ENCODE data around the gene TENM3. TPM values are rescaled to one million over a fixed set of nuclear protein-coding genes. Genes with fewer than 3 reads are reported as not detected.

The TENM3 gene
- total and polyA plus RNA-seq, 2 of the 8 experiments (the other 6 are each of a cell fraction or from before 2014, with no cell fraction given), result 36.9 to 69.3 TPM

DNA sequence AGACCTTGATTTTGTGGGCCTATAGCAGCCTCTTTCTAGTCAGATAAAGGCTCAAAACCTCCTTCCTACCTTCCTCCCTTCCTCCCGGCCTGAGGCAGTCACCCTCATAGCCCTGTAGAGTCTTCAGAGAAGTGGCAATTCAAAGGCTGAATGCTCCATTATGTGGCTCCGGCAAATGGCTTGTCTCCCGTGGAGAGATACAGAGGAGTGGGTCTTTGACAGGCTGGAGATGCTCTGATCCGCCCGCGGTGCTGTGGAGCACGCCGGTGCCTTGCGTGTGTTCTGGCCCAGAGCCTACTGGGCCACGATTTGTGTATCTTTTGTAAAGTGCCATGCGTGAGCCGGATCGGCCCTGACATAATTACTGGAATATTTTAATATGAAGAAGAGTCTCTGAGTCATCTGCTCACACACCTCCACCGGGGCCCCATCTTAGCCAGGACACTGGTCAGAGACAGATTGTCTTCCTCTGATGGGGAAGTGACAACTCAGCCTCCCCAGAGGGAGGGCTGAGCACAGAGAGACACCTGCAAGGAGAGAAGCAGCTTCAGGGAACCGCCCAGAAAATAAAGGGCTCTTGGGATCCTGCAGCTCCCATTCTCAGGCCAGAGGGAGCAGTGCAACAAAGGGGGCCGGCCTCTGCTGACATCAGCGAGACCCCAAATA, 585.3 kb downstream of the TENM3 start:
- no peak overlapping the region for H3K4me3 ChIP-seq (ENCODE audit: extremely low read depth in 1 of 4, insufficient read depth in 2 of 4, low read depth in 3 of 4, low read length in 4 of 4)
- no peak overlapping the region for H3K9ac ChIP-seq (replicated peaks in 1 of 4; ENCODE audit: extremely low read depth in 1 of 4, low read depth in 3 of 4, low read length in 3 of 4)
- H3K23ac ChIP-seq (ENCODE audit: insufficient read length), result no peak overlapping the region
- peaks cover 0 to 6% of the 10 kb centered on the region in 2 experiments; a peak in 2 of 4 replicates for H3K9me3 ChIP-seq (ENCODE audit: insufficient read depth in 2 of 2, low read depth in 1 of 2, low read length in 1 of 2)
- no peak overlapping the region for H2AK5ac ChIP-seq (ENCODE audit: low read depth, low read length)
- no peaks in the 10 kb centered on the region for H4K20me1 ChIP-seq (replicated peaks in 1 of 2; ENCODE audit: control insufficient read depth in 1 of 2, insufficient read depth in 2 of 2, low read length in 2 of 2)
- no peak overlapping the region for H3K4me2 ChIP-seq (ENCODE audit: insufficient read depth in 1 of 2, low read depth in 2 of 2, low read length in 2 of 2)
- H4K91ac ChIP-seq (replicated peaks; ENCODE audit: insufficient read length, low read length), result no peak overlapping the region
- no peak overlapping the region for H3K56ac ChIP-seq (replicated peaks; ENCODE audit: insufficient read length, low read depth, low read length)
- H2BK5ac ChIP-seq (ENCODE audit: low read depth, low read length), result no peak overlapping the region
- no peak overlapping the region for H2BK12ac ChIP-seq (ENCODE audit: low read depth, low read length)
- DNase-seq (ENCODE audit: low read depth in 1 of 2, low spot score in 2 of 2) (no peak), FAIRE-seq (no peak)
- no peaks in the 10 kb centered on the region for H3K23me2 ChIP-seq (ENCODE audit: low read depth, low read length)
- no peaks in the 10 kb centered on the region for H3K79me1 ChIP-seq (ENCODE audit: low read depth, low read length)
- H3K36me3 ChIP-seq (ENCODE audit: control insufficient read depth in 2 of 4, insufficient read depth in 4 of 4, low read length in 3 of 4), result no peaks in the 10 kb centered on the region
- H3K14ac ChIP-seq (ENCODE audit: insufficient read length), result no peak overlapping the region
- ChIA-PET POLR2A (ENCODE audit: partially characterized antibody) (no interaction called here), CTCF (ENCODE audit: partially characterized antibody) (interaction anchor here (1.0 to 2.4 kb wide), 6 partner anchors 8 to 96 kb away, joined by 3 to 13 read pairs (median 4); no protein-coding TSS in a partner anchor)
- H2BK20ac ChIP-seq (ENCODE audit: low read length), result no peak overlapping the region
- peaks cover 0 to 8% (median 2%) of the 10 kb centered on the region in 4 experiments; a peak in 4 of 7 replicates for H3K4me1 ChIP-seq (replicated peaks in 1 of 4; ENCODE audit: control insufficient read depth in 3 of 4, insufficient read depth in 4 of 4, low read length in 3 of 4)
- H4K8ac ChIP-seq (ENCODE audit: extremely low read depth, insufficient read depth, low read length), result peak overlapping the region; percentile 64; the same call in 1 of the 2 replicates
- WGBS, 2 experiments (ENCODE audit: extremely low coverage in 1 of 2, insufficient coverage in 1 of 2, insufficient read length in 1 of 2, insufficient replicate concordance in 2 of 2, low coverage in 1 of 2, low lambda C conversion rate in 2 of 2, missing lambda C conversion rate in 1 of 2), result 81% methylated on average over 17 of the region's 17 CpGs; no CpG with 5 or more reads in 1 of the 2 experiments
- no peaks in the 10 kb centered on the region for H3K79me2 ChIP-seq (ENCODE audit: control insufficient read depth in 1 of 2, insufficient read depth in 2 of 2, low read length in 2 of 2)
- H2BK15ac ChIP-seq (ENCODE audit: low read length), result no peak overlapping the region
- H2AFZ ChIP-seq (ENCODE audit: low read length), result 0 out of 2 replicates have a peak overlapping the region, but pooled peaks have one; percentile 58
- no peak overlapping the region for H3K4ac ChIP-seq (replicated peaks; ENCODE audit: insufficient read length, low read depth, low read length)
- H4K5ac ChIP-seq (ENCODE audit: insufficient read length, low read depth, low read length), result no peak overlapping the region
- no peaks in the 10 kb centered on the region for H3K27me3 ChIP-seq (replicated peaks in 1 of 4; ENCODE audit: control insufficient read depth in 3 of 4, extremely low read depth in 1 of 4, insufficient read depth in 3 of 4, low read length in 3 of 4)
- no peak overlapping the region for H3K27ac ChIP-seq (ENCODE audit: low read depth, low read length)
- no peak overlapping the region for H2BK120ac ChIP-seq (replicated peaks; ENCODE audit: low read depth, low read length)
- H3K18ac ChIP-seq (ENCODE audit: extremely low read depth, low read length), result no peak overlapping the region; the same call in 1 of the 2 replicates
- no peak for TF ChIP-seq KDM4A (IDR thresholded peaks at IDR 0.05; ENCODE audit: low read depth, low read length, severe bottlenecking)
- no peak for TF ChIP-seq EZH2 (IDR thresholded peaks at IDR 0.05; ENCODE audit: low read depth, low read length, severe bottlenecking)
- no peak for TF ChIP-seq CBX5 (IDR thresholded peaks at IDR 0.05; ENCODE audit: low read depth, low read length)
- TF ChIP-seq RAD21 (IDR thresholded peaks at IDR 0.05 in 1 of 2, conservative IDR thresholded peaks at IDR 0.05 in 1 of 2; ENCODE audit: low read depth in 2 of 2, low read length in 2 of 2), result no peak
- TF ChIP-seq SIX5 (IDR thresholded peaks at IDR 0.05; ENCODE audit: low read depth, low read length), result no peak
- no peak for TF ChIP-seq JUND (IDR thresholded peaks at IDR 0.05; ENCODE audit: low read length)
- no peak for TF ChIP-seq ZNF274 (IDR thresholded peaks at IDR 0.05; ENCODE audit: borderline replicate concordance, extremely low read depth, low read length)
- TF ChIP-seq, protein P1, sequence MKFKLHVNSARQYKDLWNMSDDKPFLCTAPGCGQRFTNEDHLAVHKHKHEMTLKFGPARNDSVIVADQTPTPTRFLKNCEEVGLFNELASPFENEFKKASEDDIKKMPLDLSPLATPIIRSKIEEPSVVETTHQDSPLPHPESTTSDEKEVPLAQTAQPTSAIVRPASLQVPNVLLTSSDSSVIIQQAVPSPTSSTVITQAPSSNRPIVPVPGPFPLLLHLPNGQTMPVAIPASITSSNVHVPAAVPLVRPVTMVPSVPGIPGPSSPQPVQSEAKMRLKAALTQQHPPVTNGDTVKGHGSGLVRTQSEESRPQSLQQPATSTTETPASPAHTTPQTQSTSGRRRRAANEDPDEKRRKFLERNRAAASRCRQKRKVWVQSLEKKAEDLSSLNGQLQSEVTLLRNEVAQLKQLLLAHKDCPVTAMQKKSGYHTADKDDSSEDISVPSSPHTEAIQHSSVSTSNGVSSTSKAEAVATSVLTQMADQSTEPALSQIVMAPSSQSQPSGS (IDR thresholded peaks at IDR 0.05; ENCODE audit: low read length), result no peak
- no peak for TF ChIP-seq SAP30 (IDR thresholded peaks at IDR 0.05; ENCODE audit: insufficient read depth, insufficient replicate concordance, low read length)
- TF ChIP-seq HDAC2 (IDR thresholded peaks at IDR 0.05; ENCODE audit: borderline replicate concordance in 1 of 2, low read depth in 2 of 2, low read length in 2 of 2), result no peak
